HG02970 (cell line): ENCODE measurements around the gene ZNF302.

Experiments used
- ATAC-seq: cut with Tn5 transposase; IDR thresholded peaks from one replicate; pipeline ENCODE4 v1.9.1; 2021; ENCODE audit warnings: mild to moderate bottlenecking, moderate library complexity, moderate number of reproducible peaks; ENCODE audit not compliant: unreplicated experiment, low FRiP score

ZNF302 gene

GRCh38 chr19:34731019-34731829 is 53.7 kb downstream of the ZNF302 start:
- ATAC-seq: no peak

GRCh38 chr19:34731964-34732363 is 54.5 kb downstream of the ZNF302 start:
- ATAC-seq: no peak

- ATAC-seq: no peak
Measured at GRCh38 chr19:34732612-34733211, 55.2 kb downstream of the ZNF302 start.

- ATAC-seq: peak; percentile 26
Measured at GRCh38 chr19:34733266-34733745, 55.8 kb downstream of the ZNF302 start.

GRCh38 chr19:34733746-34734536 is 56.5 kb downstream of the ZNF302 start, which contains the start of gene ZNF181:
ZNF181 (plus strand) TSS chr19:34734243; CDS start chr19:34735038, 795 bp downstream.
- ATAC-seq: peak; percentile 75

- ATAC-seq: peak; percentile 43
Measured at GRCh38 chr19:34734537-34735103, 57.1 kb downstream of the ZNF302 start.
